ENCODE measurements around the gene ACAT2.
A peak's percentile ranks its signal among the peaks of the same experiment; 100 is the strongest.
"Not testable (repeated sequence)": the region's sequence is repeated elsewhere in the genome, so short reads cannot be mapped to it uniquely, and the experiment has no call there.

ACAT2 gene

DNA sequence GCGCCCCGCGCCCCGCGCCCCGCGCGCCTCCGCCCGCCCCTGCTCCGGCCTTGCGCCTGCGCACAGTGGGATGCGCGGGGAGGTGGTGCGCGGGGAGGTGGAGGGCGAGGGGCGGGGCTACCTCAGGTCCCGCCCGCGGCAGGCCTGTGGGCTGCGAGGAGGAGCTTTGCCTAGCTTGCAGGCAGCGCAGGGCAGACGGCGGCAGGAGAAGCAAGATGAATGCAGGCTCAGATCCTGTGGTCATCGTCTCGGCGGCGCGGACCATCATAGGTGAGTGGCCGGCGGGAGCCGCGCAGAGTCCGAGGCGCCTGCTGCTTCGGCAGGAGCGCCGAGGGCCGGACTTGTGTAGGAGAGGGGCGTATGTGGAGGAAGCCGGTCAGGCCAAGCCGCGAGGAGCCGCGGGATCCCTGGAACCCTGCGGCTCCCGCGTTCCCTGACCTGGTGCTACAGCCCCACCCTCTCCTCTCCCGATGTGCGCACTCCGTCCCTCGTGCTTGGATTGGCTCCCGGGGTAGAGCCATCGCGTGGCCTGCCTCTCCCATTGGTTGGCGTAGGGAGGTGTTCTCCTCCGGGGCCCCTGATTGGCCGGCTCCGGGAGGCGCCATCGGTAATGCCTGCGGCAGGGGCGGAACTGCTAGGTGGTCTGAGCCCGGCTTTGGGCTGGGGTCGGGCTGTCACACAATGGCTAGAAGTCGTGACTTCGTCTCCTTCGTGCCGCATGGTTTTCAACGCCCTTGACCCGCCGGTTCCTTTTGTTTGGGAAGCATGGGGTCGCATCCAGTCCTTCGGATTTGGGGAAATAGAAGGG, at the start of gene ACAT2:
TSS of gene ACAT2 (plus strand) at position 173 of the 808 bp plus-strand sequence. CDS start at position 216, 43 bp downstream.
- DNase-seq (ENCODE audit: low read depth): peak; percentile 96
- H3K4me3 ChIP-seq (ENCODE audit: low read depth, low read length): peak within 1 kb of the TSS; percentile 81
- TF ChIP-seq CTCF (IDR thresholded peaks at IDR 0.05; ENCODE audit: insufficient read depth, low read depth, low read length, missing control alignments): no peak

- not testable (repeated sequence) for DNase-seq (ENCODE audit: low read depth); H3K4me3 ChIP-seq (ENCODE audit: low read depth, low read length)
Observed at GRCh38 chr6:159712389-159712788, 49.5 kb upstream of the ACAT2 start.

DNA sequence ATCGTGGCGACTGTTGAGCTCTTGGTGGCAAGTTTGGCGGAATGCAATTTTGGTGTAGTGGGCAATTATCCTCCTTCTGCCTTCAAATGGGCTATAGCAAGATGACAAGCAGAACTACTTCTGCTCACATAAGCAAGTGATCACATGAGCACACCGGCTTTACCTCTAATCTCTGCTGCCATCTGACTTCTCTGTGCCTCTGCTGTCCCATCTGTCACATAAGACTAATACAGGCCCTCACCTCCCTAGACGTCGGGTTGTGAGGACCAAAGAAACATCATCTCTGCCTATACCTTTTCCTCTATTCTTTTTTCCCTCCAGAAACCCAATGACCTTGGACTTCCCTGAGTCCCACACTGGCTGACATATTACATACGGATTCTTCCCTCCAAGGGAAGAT, 47.9 kb upstream of the ACAT2 start:
- no peak for TF ChIP-seq CTCF (IDR thresholded peaks at IDR 0.05; ENCODE audit: insufficient read depth, low read depth, low read length, missing control alignments)
- DNase-seq (ENCODE audit: low read depth): no peak

DNA sequence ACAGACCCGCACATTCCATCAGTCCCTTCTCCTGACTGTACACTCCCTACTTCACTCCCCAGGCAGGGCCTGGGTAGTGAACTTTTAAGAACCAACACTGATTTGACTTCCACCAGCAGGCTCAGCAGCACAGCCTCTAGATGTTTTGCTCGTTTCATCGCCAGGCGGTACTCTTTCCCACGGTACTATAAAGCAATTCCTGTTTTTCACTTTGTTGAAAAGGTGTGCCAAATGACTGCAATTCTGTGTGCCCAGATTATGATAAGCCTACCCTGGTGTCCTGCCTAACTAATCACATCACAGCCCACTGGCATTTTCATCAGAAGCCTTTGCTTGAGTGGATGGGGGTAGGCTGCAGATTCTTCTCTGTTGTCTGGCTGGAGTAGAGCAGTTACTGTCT, 47.4 kb upstream of the ACAT2 start:
- no peak for TF ChIP-seq CTCF (IDR thresholded peaks at IDR 0.05; ENCODE audit: insufficient read depth, low read depth, low read length, missing control alignments)
- no peak for DNase-seq (ENCODE audit: low read depth)
- no peak overlapping the region for H3K4me3 ChIP-seq (ENCODE audit: low read depth, low read length)

More for the DNA sequence above, 47.9 kb upstream of the ACAT2 start:
- no peak overlapping the region for H3K4me3 ChIP-seq (ENCODE audit: low read depth, low read length)

DNA sequence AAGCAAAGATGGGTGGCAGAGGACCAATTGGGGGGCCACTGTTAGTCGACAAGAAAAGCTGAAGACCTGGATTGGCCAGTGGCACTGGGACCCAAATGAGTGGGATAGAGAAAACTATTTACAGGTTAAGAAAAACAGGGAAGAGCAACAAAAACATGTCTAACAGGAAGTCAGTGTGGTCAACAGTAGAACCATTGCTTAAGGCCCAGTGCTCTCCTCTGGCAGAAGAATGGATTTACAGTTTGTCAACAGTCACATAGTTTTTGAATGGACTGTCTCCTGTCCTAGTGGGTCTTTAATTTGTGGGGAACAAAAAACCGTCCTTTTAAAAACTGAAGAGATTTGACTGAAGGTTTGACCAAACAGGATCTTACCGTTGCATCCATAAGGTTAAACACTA, 46.7 kb upstream of the ACAT2 start:
- no peak for DNase-seq (ENCODE audit: low read depth)

GRCh38 chr6:159715605-159716004, 46.2 kb upstream of the ACAT2 start:
- DNase-seq (ENCODE audit: low read depth): no peak

More for the DNA sequence above, 46.7 kb upstream of the ACAT2 start:
- no peak overlapping the region for H3K4me3 ChIP-seq (ENCODE audit: low read depth, low read length)
- no peak for TF ChIP-seq CTCF (IDR thresholded peaks at IDR 0.05; ENCODE audit: insufficient read depth, low read depth, low read length, missing control alignments)

More at GRCh38 chr6:159715605-159716004, 46.2 kb upstream of the ACAT2 start:
- TF ChIP-seq CTCF (IDR thresholded peaks at IDR 0.05; ENCODE audit: insufficient read depth, low read depth, low read length, missing control alignments): no peak
- no peak overlapping the region for H3K4me3 ChIP-seq (ENCODE audit: low read depth, low read length)

All from GM12865 (cell line).